Stimulated activated CD8-positive, alpha-beta memory T cell treated with anti-CD3 and anti-CD28 coated beads, Interleukin-2, amount 100 ng/mL, for 1 hour (primary cell): ENCODE results near the gene MTA1.
A peak's percentile ranks its signal among the peaks of the same experiment; 100 is the strongest.

ENCODE experiments used
- DNase-seq, 2 donors: peaks; one replicate each; pipeline ENCODE4 v3.0.0-alpha.2; 2020; ENCODE audit warnings: low read depth in 2 of 2

MTA1 gene

GRCh38 chr14:105465209-105466031, 45.8 kb downstream of the MTA1 start:
- DNase-seq: no peak

- DNase-seq: no peak
Measured at GRCh38 chr14:105466531-105467248, 47.1 kb downstream of the MTA1 start.

GRCh38 chr14:105467249-105467941, 47.8 kb downstream of the MTA1 start:
- DNase-seq: no peak

- DNase-seq: no peak
Measured at GRCh38 chr14:105467942-105468471, 48.4 kb downstream of the MTA1 start.

- no peak for DNase-seq
Measured at GRCh38 chr14:105468621-105469241, 49.1 kb downstream of the MTA1 start.

- no peak for DNase-seq
Measured at GRCh38 chr14:105469456-105470349, 50.1 kb downstream of the MTA1 start.

- DNase-seq: no peak
Measured at GRCh38 chr14:105470350-105471296, 51.0 kb downstream of the MTA1 start.

- DNase-seq: no peak
Measured at GRCh38 chr14:105471297-105471821, 51.7 kb downstream of the MTA1 start.

GRCh38 chr14:105471823-105472485, 52.3 kb downstream of the MTA1 start:
- no peak for DNase-seq

- no peak for DNase-seq
Measured at GRCh38 chr14:105472486-105472991, 52.9 kb downstream of the MTA1 start.

GRCh38 chr14:105473033-105473676, 53.5 kb downstream of the MTA1 start:
- DNase-seq: no peak

- peak in 1 of 2 donors; percentile 62 for DNase-seq
Measured at GRCh38 chr14:105473677-105474482, 54.3 kb downstream of the MTA1 start.

GRCh38 chr14:105474483-105475268, 55.0 kb downstream of the MTA1 start, which contains the start of gene CRIP2:
Gene CRIP2 (plus strand): TSS chr14:105474821. CDS start chr14:105474863, 42 bp downstream.
- no peak for DNase-seq

- no peak for DNase-seq
Measured at GRCh38 chr14:105475269-105476096, 55.9 kb downstream of the MTA1 start.

GRCh38 chr14:105476097-105476830, 56.6 kb downstream of the MTA1 start:
- DNase-seq: no peak
